AG09309 (cell line): Measurements from ENCODE around the gene ADAM19.

Experiments used
- DNase-seq: peaks from one replicate; pipeline ENCODE4 v3.0.0-alpha.2; 2010; ENCODE audit warnings: low read depth
- H3K4me3 ChIP-seq: 2 replicates; pipeline ENCODE4 v1.5.1; 2011; ENCODE audit warnings: mild to moderate bottlenecking, low read depth, low read length, moderate library complexity; ENCODE audit not compliant: control insufficient read depth
- CTCF ChIP-seq: IDR thresholded peaks from 2 replicates; pipeline ENCODE4 v1.5.1; 2011; ENCODE audit warnings: mild to moderate bottlenecking, low read depth, low read length, inconsistent platforms; ENCODE audit not compliant: insufficient read depth, control insufficient read depth; ENCODE audit errors: missing control alignments

The ADAM19 gene

GRCh38 chr5:157542282-157543000, 33.1 kb downstream of the ADAM19 start:
- H3K4me3 ChIP-seq = no peak overlapping the region
- no peak for DNase-seq
- TF ChIP-seq CTCF = no peak

DNA sequence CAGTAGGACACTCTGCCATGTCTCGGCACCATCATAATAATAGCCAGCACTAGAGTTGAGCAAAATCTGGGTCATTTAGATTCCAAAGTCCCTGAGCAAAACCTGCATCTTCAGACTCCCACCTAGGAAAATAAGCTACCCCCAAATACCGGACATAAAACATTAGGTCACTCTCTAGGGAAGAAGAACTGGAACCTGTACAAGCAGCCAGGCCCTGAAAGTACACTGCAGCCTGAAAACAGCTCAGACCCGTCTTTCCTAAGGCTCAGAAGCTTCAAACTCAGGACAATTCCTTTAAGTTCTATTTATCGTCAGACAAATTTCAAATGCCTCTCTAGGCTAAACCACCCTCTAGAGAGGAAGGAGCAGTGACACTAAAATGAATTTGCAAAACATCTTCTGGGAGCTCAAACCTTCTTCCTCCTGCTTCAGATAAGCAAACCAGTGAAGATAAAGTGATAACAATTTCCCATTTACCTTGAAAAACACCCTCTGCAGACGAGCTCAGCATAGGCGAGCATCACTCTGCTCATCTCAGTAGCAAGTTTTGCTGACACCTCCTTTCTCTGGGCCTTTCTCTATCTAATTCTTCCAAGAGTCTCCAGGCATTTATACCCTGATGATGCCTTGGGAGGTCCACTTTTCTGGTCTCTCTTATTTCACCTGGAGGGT, 34.0 kb downstream of the ADAM19 start:
- DNase-seq = no peak
- TF ChIP-seq CTCF = no peak
- H3K4me3 ChIP-seq = no peak overlapping the region

- no peak overlapping the region for H3K4me3 ChIP-seq
- DNase-seq = no peak
- TF ChIP-seq CTCF = no peak
Observed at GRCh38 chr5:157540707-157541446, 34.7 kb downstream of the ADAM19 start.

DNA sequence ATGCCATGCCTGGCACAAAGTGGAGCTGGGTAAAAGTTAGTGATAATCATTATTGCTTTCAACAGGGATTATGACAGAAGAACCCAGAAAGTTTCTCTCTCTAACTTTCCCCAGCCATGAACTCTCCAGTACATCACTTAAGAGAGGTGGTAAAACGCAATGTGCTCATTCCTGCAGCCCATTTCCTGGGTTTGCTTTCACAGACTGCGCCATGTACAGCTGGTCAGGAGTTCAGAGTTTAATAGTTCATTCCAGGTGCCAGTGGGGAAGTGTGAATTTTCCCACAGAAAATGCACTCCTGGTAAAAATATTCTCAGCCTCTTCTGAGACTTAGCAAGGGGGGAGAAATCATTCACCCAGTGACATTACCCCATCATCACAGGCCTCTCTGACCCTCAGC, 35.5 kb downstream of the ADAM19 start:
- DNase-seq = no peak
- H3K4me3 ChIP-seq = no peak overlapping the region
- TF ChIP-seq CTCF = no peak

- TF ChIP-seq CTCF = no peak
- DNase-seq = no peak
- H3K4me3 ChIP-seq = no peak overlapping the region
Observed at GRCh38 chr5:157539503-157540022, 36.0 kb downstream of the ADAM19 start.

- no peak overlapping the region for H3K4me3 ChIP-seq
- no peak for TF ChIP-seq CTCF
- DNase-seq = no peak
Observed at GRCh38 chr5:157538311-157538710, 37.3 kb downstream of the ADAM19 start.
